GM18498 (cell line): ENCODE measurements around the gene DLG2.

Source experiments
- ATAC-seq: cut with Tn5 transposase; IDR thresholded peaks from one replicate; pipeline ENCODE4 v1.9.1; 2021; ENCODE audit warnings: mild to moderate bottlenecking, moderate library complexity; ENCODE audit not compliant: unreplicated experiment

Gene DLG2

GRCh38 chr11:83681031-83681781 lies 1945.9 kb downstream of the DLG2 start:
- ATAC-seq, result peak; percentile 52

- ATAC-seq, result no peak
Observed at GRCh38 chr11:83680321-83680720, 1946.8 kb downstream of the DLG2 start.

- ATAC-seq, result no peak
Observed at GRCh38 chr11:83678831-83679584, 1948.1 kb downstream of the DLG2 start.

GRCh38 chr11:83677730-83678129 lies 1949.4 kb downstream of the DLG2 start:
- ATAC-seq, result no peak

- ATAC-seq, result no peak
Observed at GRCh38 chr11:83676056-83676601, 1951.0 kb downstream of the DLG2 start.

- ATAC-seq, result no peak
Observed at GRCh38 chr11:83674102-83674896, 1952.8 kb downstream of the DLG2 start.

GRCh38 chr11:83671289-83671688 lies 1955.9 kb downstream of the DLG2 start:
- ATAC-seq, result no peak

- ATAC-seq, result no peak
Observed at GRCh38 chr11:83666149-83666548, 1961.0 kb downstream of the DLG2 start.

GRCh38 chr11:83663988-83664387 lies 1963.2 kb downstream of the DLG2 start:
- ATAC-seq, result no peak

GRCh38 chr11:83663446-83663845 lies 1963.7 kb downstream of the DLG2 start:
- no peak for ATAC-seq

GRCh38 chr11:83662494-83662893 lies 1964.7 kb downstream of the DLG2 start:
- no peak for ATAC-seq

- no peak for ATAC-seq
Observed at GRCh38 chr11:83661491-83662350, 1965.4 kb downstream of the DLG2 start.

GRCh38 chr11:83659466-83659865 lies 1967.7 kb downstream of the DLG2 start:
- ATAC-seq, result no peak

- no peak for ATAC-seq
Observed at GRCh38 chr11:83656796-83657330, 1970.3 kb downstream of the DLG2 start.

GRCh38 chr11:83655976-83656375 lies 1971.2 kb downstream of the DLG2 start:
- ATAC-seq, result no peak

- no peak for ATAC-seq
Observed at GRCh38 chr11:83649528-83649855, 1977.7 kb downstream of the DLG2 start.

- ATAC-seq, result no peak
Observed at GRCh38 chr11:83648610-83649527, 1978.3 kb downstream of the DLG2 start.

- no peak for ATAC-seq
Observed at GRCh38 chr11:83645561-83645960, 1981.6 kb downstream of the DLG2 start.

GRCh38 chr11:83643115-83643514 lies 1984.0 kb downstream of the DLG2 start:
- peak; percentile 59 for ATAC-seq
